ENCODE measurements around the gene OR5J2.
"Not testable (repeated sequence)": the region's sequence is repeated elsewhere in the genome, so short reads cannot be mapped to it uniquely, and the experiment has no call there.

OR5J2 gene

GRCh38 chr11:56176318-56176717, at the start of gene OR5J2:
OR5J2 (plus strand) TSS chr11:56176618; CDS start chr11:56176618, 0 bp downstream.
- DNase-seq (ENCODE audit: low read depth, low spot score), result no peak

DNA sequence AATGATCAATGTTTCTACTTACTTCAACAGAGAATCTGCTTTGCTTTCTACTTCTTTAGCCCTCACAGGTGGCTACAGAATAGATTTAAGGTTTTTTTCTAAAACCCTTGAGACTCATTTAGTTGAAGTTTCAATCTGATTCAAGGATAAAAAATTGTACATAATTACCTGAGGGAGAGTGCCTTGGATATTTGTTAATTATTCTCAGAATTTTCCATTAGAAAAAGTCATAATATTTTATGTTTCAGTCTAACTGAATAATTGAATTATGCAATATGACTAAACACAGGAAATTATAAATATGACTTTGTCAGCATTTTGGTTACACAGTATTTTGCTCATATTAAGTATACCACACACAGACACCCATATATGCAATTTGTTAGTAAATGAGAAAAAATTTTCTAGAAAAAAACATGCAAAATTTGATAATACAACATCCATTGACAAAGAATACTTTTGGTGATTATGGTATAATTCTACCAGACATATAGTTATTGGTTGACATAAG, 36.2 kb upstream of the OR5J2 start, which contains the start of gene OR8J3:
OR8J3 (minus strand) TSS at position 51 of the 511 bp plus-strand sequence. CDS start 2,483 bp downstream, outside the sequence.
- no peak for DNase-seq (ENCODE audit: low read depth, low spot score)

DNA sequence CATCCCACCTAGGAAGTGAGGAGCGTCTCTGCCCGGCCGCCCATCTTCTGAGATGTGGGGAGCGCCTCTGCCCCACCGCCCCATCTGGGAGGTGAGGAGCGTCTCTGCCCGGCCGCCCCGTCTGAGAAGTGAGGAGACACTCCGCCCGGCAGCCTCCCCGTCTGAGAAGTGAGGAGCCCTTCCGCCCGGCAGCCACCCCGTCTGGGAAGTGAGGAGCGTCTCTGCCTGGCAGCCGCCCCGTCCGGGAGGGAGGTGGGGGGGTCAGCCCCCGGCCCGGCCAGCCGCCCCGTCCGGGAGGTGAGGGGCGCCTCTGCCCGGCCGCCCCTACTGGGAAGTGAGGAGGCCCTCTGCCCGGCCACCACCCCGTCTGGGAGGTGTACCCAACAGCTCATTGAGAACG, 32.7 kb upstream of the OR5J2 start:
- not testable (repeated sequence) for DNase-seq (ENCODE audit: low read depth, low spot score)

DNA sequence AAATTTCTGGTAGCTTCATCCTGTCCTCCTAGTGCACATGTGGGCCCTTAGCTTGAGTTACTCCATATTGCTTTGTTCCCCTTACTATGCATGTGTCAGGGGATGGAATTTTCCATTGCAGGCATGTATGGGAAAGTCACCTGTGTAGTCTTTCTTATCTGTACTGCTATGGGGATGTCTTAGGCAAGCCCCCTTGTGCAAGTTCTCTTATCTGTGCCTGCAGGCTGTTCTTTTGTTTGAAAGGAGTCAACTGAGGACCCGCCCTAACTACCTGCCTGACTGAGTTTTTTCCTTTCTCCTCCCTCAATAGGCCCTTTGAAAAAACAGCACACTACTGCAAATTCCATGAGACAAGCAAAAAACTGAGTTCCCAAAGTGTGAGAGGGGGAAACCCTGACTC, 25.0 kb upstream of the OR5J2 start:
- no peak for DNase-seq (ENCODE audit: low read depth, low spot score)

GRCh38 chr11:56152333-56152732, 24.1 kb upstream of the OR5J2 start:
- DNase-seq (ENCODE audit: low read depth, low spot score), result no peak

DNA sequence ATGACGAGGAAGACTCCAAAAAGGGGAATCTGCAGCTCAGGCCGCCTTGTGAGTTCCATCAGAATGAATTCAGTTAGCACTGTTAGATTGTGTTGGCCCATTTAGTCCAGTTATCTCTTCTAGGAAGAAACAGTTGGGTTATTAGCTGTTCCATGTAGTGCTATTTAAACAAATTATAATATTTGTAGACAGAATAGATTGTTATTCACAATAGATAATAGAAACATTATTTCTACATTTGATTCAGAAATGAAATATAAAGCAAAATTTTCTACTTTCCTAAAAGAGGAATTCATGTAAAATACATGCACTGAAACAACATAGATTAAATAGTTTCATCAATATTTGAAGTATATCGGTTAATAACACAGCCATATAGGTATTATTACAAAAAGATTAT, 16.2 kb upstream of the OR5J2 start, which contains the start of gene OR8K5:
OR8K5 (minus strand) TSS at position 101 of the 400 bp plus-strand sequence; CDS start at position 101, 0 bp downstream.
- DNase-seq (ENCODE audit: low read depth, low spot score), result no peak

- no peak for DNase-seq (ENCODE audit: low read depth, low spot score)
Measured at GRCh38 chr11:56163804-56164203, 12.6 kb upstream of the OR5J2 start.

DNA sequence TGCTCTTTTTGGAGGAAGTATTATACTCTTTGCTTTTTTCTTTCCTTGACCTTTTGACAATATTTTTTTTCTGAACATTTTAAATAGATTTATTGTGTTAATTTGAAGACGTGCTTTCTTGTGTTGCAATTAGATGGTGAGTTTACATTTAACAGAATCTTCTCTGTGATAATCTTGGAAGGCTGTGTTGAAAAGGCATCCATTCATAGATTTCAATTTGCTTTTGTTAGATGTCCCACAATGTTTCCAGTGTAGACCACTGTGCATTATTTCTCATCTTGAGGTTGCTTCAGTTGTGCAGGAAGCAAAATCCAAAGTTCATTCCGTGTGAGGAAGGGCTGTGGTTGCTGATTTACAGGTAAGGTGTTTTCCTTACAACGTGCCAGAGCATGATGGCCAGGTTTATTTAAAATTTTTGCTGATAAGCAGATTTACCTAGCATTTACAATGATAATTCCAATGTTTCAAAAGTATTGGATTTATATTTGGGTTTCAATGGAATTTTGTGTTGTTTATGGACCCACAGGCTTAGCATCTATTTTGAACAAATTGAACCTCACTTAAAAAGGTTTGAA, 4.1 kb upstream of the OR5J2 start:
- DNase-seq (ENCODE audit: low read depth, low spot score), result no peak

GRCh38 chr11:56183459-56183858, 7.0 kb downstream of the OR5J2 start:
- no peak for DNase-seq (ENCODE audit: low read depth, low spot score)

DNA sequence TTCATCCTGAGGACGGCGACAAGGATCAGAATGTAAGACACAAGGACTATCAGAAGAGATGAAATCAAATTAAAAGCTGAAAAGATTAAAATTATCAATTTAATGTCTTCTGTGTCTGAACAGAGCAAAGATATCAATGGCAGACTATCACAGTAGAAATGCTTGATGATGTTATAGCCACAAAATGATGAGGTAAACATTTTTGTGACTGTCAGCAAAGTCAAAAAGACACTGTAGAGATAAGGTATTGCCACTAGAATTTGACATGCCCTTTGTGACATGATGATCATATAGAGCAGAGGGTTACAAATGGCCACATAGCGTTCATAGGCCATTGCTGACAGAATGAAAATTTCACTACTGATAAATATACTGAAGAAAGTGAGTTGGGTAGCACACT, 12.2 kb downstream of the OR5J2 start:
- DNase-seq (ENCODE audit: low read depth, low spot score), result no peak

- DNase-seq (ENCODE audit: low read depth, low spot score), result no peak
Measured at GRCh38 chr11:56196705-56197104, 20.3 kb downstream of the OR5J2 start.

- no peak for DNase-seq (ENCODE audit: low read depth, low spot score)
Measured at GRCh38 chr11:56197367-56197766, 20.9 kb downstream of the OR5J2 start.

GRCh38 chr11:56207790-56208189, 31.4 kb downstream of the OR5J2 start:
- DNase-seq (ENCODE audit: low read depth, low spot score), result no peak

GRCh38 chr11:56214537-56214936, 38.1 kb downstream of the OR5J2 start:
- no peak for DNase-seq (ENCODE audit: low read depth, low spot score)

DNA sequence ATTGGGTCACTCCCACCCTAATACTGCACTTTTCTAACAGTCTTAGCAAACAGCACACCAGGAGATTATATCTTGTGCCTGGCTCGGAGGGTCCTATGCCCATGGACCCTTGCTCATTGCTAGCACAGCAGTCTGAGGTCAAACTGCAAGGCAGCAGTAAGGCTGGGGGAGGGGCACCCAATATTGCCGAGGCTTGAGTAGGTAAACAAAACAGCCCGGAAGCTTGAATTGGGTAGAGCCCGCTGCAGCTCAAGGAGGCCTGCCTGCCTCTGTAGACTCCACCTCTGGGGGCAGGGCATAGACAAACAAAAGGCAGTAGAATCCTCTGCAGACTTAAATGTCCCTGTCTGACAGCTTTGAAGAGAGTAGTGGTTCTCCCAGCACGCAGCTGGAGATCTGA, 43.3 kb downstream of the OR5J2 start:
- DNase-seq (ENCODE audit: low read depth, low spot score), result not testable (repeated sequence)
